Mononuclear cell (primary cell): ENCODE results near the gene SETD1B. TPM values are rescaled to one million over a fixed set of nuclear protein-coding genes. Genes with fewer than 3 reads are reported as not detected.
"Not testable (repeated sequence)": the region's sequence is repeated elsewhere in the genome, so short reads cannot be mapped to it uniquely, and the experiment has no call there.

Experiments
- H3K27me3 ChIP-seq: 2 replicates; pipeline ENCODE4 v1.6.0; 2011; ENCODE audit warnings: low read length, control low read depth; ENCODE audit not compliant: insufficient read depth
- H3K4me1 ChIP-seq: 2 replicates; pipeline ENCODE4 v1.5.1; 2011; ENCODE audit warnings: mild to moderate bottlenecking, low read length, control low read depth; ENCODE audit not compliant: insufficient read depth
- H3K4me3 ChIP-seq: 2 replicates; pipeline ENCODE4 v1.5.1; 2011; ENCODE audit warnings: mild to moderate bottlenecking, low read length, moderate library complexity
- H3K9me3 ChIP-seq: 2 replicates; pipeline ENCODE4 v1.5.1; 2011; ENCODE audit warnings: low read depth, mild to moderate bottlenecking, control low read depth, low read length
- total RNA-seq: library from RNA; depleted of rRNA; stranded (reverse); fragments of >200 nt; gene quantifications from one replicate; pipeline ENCODE4 v1.2.3, GENCODE V29; 2012

Gene SETD1B
- total RNA-seq, 1 donor: 28.4 TPM

DNA sequence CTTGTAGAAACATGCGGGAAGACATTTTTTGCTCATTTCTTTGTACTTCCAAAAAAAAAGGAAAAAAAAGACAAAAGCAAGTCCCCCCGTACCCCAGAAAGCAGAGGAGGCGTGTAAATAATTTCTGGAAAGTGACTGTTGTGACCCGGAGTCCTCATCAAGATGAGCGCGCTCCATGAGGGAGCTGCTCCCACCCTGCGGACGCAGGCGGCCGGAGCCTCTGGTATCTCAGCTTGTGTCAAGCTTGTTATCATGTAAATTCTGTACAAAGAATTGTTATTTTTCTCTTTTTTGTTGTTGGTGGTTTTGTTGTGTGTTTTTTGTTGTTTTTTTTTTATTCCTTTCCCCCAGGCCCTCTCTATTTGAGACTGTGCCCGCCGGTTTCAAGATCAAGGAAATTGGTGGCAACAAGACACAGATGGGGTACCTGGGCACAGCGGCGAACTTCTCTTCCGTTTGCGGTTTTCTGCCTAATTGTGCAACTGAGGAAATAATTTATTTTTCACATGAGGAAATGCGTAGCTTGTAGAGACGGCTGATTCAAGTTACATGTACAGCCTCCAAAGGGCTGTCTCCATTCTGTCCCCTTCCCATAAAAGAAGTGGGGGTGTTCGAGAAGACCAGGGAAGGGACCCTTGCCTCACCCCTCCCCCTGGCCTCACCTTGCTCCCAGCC is 27.9 kb downstream of the SETD1B start:
- Histone ChIP-seq H3K9me3 (no peaks in the 10 kb centered on the region), H3K4me3 (no peak overlapping the region), H3K27me3 (no peaks in the 10 kb centered on the region), H3K4me1 (peaks cover 19% of the 10 kb centered on the region)

DNA sequence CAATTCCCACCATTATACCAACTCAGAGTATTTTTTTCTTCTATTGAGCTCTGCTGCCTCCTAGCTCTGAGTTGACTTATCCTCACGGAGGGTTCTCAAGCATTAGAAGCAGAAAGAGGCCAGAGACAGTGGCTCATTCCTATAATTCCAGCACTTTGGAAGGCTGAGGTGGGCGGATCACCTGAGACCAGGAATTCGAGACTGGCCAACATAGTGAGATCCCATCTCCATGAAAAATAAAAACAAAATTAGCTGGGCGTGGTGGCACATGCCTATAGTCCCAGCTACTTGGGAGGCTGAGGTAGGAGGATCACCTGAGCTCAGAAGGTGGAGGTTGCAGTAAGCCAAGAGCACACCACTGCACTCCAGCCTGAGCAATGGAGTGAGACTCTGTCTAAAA is 33.9 kb downstream of the SETD1B start:
- Histone ChIP-seq H3K4me1 (peaks cover 29% of the 10 kb centered on the region), H3K9me3 (no peaks in the 10 kb centered on the region), H3K4me3 (no peak overlapping the region), H3K27me3 (no peaks in the 10 kb centered on the region)

DNA sequence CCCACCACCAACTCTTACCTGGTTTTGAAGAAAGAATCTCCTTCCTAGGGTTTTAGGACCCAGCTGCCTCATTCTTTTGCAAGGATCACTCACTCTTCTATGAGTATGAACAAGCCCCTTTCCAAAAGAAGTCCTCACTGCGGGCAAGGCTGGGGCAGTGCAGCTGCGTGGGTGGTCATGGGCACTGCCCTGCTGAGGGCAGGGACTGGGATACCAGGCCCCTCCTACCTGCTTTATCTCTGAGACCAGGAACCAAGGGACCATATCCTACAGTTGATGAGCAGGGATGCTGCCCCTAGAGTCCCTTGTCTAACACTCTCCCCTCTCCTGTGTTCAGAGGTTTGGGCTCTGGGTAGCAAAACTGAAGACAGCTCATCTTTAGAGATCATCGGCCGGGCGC is 34.3 kb downstream of the SETD1B start:
- Histone ChIP-seq H3K4me1 (peaks cover 29% of the 10 kb centered on the region), H3K9me3 (no peaks in the 10 kb centered on the region), H3K4me3 (no peak overlapping the region)

DNA sequence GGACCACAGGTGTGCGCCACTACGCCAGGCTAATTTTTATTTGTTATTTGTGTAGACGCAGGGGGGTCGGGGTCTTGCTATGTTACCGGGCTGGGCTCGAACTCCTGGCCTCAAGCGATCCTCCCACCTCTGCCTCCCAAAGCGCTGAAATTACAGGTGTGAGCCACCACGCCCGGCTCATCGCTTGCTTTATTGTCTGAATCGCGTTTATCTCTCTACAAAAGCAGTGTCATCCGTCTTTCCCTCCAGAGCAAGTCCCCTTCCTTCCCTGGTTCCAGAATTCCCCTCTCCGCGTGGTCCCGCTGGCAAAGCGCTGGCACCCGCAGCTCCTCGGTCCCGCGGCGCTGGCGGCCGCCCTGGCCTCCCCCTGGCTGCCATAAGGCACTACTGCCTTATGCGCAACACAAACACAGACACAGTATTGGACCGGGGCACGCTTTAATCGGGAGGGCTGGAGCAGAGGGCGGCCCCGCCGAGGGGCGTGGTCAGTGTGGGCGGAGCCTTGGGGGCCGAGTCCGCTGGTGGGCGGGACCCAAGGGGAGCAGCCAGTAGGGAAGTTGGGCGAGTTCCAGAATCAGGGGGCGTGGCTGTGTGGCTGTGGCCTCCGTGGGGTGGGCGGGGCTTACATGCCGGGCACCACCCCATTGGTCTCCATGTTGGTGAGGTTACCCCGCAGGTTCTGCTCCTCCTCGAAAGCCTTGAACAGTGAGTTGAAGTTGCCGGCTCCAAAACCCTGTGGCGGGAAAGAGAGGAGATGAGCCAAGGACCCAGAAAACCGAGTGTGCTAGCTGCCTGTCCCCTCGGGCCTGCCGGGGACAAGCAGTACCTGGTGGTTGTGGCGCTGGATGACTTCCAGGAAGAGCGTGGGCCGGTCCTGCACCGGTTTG is 35.5 kb downstream of the SETD1B start:
- Histone ChIP-seq H3K9me3 (no peaks in the 10 kb centered on the region), H3K27me3 (no peaks in the 10 kb centered on the region), H3K4me1 (peaks cover 29% of the 10 kb centered on the region), H3K4me3 (peak overlapping the region; percentile 87)

More for the DNA sequence above, 34.3 kb downstream of the SETD1B start:
- H3K27me3 ChIP-seq: no peaks in the 10 kb centered on the region

DNA sequence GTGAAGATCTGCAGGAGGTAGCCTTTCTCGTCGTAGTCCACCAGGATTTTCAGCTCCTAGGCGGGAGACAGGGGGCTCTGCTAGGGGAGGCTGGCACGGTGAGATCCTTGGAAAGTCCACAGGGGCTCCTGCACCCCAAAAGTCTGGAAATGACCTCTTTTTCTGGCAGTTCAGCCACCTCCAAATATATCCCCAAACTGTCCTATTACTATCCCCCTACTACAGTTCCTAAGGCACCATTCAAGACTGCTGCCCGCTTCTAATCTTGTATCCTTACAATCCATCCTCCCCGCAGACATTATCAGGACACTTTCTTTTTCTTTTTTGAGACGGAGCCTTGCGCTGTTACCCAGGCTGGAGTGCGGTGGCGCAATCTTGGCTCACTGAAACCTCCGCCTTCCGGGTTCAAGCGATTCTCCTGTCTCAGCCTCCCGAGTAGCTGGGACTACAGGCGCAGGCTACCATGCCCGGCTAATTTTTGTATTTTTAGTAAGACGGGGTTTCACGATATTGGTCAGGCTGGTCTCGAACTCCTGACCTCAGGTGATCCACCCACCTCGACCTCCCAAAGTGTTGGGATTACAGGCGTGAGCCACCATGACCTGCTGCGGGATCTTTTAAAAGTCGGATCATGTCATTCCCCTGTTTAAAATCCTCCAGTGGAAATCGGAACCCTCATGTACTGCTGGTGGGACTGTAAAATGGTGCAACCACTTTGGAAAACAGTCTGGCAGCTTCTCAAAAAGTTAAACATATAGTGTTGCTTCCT is 36.4 kb downstream of the SETD1B start:
- Histone ChIP-seq H3K27me3 (no peaks in the 10 kb centered on the region), H3K4me3 (peak overlapping the region; percentile 87), H3K4me1 (peaks cover 23% of the 10 kb centered on the region), H3K9me3 (no peaks in the 10 kb centered on the region)

DNA sequence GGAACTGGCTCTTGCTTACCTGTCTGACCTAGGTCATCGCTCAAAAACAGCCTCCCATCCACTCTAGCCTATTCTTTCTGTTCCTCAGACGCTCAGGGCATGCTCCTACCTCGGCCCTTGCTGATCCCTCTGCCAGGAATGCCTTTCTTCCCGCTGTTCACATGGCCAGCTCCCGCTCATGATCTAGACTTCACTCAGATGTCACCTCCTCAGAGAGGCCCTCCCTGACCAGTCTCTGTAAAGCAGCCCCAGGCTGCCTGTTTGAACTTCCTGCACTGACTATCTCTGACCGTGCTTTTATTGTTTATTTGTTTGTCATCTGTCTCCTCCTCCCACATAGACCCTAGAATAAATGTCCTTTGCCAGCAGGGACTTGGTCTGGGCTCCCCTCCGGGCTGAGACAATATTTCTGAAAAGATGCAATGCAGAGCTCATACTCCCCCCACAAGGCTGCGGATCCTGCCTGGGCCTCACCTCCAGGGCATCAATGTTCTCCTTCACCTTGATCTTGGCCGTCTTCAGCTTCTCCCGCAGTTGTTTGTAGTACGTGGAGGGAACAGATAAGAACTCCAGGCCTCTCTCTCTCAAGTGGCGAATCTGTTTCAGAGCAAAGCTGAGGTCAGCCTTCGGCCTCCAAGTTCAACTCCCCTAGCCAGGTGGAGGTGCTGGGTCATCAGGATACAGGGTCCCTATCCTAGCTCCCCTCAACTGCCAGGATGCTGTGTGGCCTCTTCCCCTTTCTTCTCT is 39.6 kb downstream of the SETD1B start:
- no peaks in the 10 kb centered on the region for H3K27me3 ChIP-seq
- H3K9me3 ChIP-seq: no peaks in the 10 kb centered on the region
- peaks cover 15% of the 10 kb centered on the region for H3K4me1 ChIP-seq
- H3K4me3 ChIP-seq: no peak overlapping the region

DNA sequence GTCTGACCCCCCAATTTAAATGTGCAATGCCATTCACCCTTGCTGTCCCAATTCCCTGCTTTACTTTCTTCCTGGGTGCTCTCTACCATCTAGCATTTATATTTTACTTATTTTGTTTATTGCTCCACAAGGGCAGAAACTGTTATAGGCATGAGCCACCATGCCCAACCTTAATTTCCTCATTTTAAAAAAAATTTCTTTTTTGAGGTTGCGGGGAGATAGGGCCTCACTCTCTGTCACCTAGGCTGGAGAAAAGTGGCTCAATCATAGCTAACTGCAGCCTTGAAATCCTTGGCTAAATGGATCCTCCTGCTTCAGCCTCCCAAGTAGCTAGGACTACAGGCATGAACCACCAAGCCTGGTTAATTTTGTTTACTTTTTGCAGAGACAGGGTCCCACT is 41.9 kb downstream of the SETD1B start:
- Histone ChIP-seq H3K27me3 (no peaks in the 10 kb centered on the region), H3K4me3 (no peak overlapping the region), H3K9me3 (no peaks in the 10 kb centered on the region), H3K4me1 (peaks cover 3% of the 10 kb centered on the region)

DNA sequence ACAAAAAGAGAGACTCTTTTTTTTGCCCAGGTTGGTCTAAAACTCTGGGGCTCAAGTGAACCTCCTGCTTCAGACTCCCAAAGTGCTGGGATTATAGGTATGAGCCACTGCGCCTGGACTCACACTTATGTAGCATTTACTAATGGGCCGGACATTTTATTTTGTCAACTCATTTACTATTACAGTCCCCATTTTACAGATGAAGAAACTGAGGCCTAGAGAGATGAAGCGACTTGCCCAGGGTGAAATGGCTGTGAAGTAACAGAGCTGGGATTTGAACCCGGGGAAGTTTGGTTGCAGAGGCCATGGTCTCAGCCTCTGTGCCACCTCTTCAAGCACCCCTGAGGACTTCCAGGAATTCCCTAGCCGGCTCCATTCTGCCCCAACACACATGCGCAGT is 45.4 kb downstream of the SETD1B start:
- H3K4me1 ChIP-seq: peaks cover 3% of the 10 kb centered on the region
- H3K27me3 ChIP-seq: no peaks in the 10 kb centered on the region
- no peak overlapping the region for H3K4me3 ChIP-seq
- H3K9me3 ChIP-seq: no peaks in the 10 kb centered on the region

DNA sequence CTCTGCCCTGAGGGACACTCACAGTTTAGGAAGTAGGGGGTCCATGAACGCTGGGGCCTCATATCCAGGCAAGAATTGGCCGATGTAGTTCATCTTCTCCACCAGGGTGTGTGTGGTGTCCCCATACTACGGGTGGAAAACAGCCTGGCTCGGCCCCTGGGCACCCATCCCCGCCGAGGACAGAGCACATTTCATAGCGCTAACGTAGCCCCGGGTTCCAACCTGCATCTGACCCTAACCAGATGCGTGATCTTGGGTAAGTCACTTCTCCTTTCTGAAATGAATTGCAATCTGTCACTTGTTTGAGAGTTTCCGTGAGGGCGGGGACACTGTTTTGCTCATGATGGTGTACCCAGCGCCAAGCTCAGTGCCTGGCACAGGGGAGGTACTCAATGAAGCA is 45.9 kb downstream of the SETD1B start:
- no peaks in the 10 kb centered on the region for H3K9me3 ChIP-seq
- H3K4me3 ChIP-seq: no peak overlapping the region
- peaks cover 3% of the 10 kb centered on the region for H3K4me1 ChIP-seq
- H3K27me3 ChIP-seq: no peaks in the 10 kb centered on the region

DNA sequence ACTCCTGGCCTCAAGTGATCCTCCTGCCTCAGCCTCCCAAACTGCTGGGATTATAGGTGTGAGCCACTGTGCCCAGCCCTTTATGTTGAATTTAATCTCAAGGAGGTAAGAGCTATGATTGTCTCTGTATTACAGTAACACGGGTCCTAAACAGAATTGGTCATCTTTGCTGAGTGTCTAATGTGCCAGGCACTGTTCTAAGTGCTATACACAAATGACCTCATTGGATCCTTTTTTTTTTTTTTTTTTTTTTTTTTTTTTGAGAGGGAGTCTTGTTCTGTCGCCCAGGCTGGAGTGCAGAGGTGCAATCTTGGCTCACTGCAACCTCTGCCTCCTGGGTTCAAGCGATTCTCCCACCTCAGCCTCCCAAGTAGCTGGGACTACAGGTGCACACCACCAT is 48.6 kb downstream of the SETD1B start:
- not testable (repeated sequence) for H3K4me1 ChIP-seq

DNA sequence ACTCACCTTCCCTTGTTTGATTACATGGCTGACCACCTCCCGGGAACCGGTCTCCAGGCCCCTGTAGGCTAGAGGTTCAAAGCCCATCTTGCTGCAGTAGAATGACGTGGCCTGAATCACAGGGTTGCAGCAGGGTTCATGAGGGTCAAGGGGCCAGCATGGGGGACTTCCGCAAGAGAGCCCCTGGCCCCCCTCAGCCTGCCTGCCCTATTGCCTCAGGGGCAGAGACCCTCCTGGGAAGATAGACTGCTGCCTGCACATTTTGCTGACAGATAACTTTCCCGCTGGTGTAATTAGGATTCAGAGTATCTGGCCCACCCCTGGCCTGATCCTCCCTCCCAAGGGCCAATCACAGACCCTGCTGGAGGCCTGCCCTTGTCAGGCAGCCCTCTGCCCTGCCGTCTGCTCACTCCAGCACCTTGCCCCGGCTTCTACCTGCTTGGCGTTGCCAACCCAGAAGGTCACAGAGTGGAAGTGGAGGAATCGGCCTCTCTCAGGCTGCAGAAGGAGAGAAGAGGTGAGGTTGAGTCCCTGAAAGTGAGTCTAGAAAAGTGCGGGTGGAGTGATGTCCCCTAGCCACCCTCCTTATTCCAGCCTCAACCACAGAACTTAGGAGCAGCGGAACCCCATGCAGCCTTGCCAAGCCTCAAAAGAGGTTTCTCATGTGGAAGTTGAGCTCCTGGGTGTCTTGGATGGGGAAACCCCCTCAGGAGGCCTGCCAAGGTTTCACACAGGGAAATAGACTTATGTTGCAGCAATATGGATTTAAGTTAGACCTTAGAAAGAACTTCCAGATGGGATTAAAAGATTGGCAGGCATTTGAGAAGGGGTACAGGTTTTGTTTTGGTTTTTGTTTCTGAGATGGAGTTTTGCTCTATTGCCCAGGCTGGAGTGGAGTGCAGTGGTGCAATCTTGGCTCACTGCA is 53.8 kb downstream of the SETD1B start:
- Histone ChIP-seq H3K4me3 (no peak overlapping the region), H3K4me1 (peaks cover 4% of the 10 kb centered on the region), H3K9me3 (no peaks in the 10 kb centered on the region), H3K27me3 (no peaks in the 10 kb centered on the region)

More for the DNA sequence above, 48.6 kb downstream of the SETD1B start:
- H3K27me3 ChIP-seq, H3K4me3 ChIP-seq, H3K9me3 ChIP-seq: not testable (repeated sequence)

DNA sequence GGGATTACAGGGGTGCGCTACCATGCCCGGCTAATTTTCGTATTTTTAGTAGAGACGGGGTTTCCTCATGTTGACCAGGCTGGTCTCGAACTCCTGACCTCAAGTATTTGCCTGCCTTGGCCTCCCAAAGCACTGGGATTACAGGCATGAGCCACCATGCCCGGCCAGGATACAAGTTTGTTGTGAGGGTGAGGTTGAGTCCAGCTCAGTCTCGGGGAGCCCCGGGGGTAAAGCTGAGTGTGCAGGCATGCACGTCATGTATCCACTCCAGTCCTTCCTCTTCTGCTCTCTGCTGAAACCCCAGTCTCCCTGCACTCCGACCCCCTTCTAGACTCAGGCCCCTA is 54.5 kb downstream of the SETD1B start:
- Histone ChIP-seq H3K9me3 (no peaks in the 10 kb centered on the region), H3K27me3 (no peaks in the 10 kb centered on the region), H3K4me1 (peaks cover 4% of the 10 kb centered on the region), H3K4me3 (no peak overlapping the region)

DNA sequence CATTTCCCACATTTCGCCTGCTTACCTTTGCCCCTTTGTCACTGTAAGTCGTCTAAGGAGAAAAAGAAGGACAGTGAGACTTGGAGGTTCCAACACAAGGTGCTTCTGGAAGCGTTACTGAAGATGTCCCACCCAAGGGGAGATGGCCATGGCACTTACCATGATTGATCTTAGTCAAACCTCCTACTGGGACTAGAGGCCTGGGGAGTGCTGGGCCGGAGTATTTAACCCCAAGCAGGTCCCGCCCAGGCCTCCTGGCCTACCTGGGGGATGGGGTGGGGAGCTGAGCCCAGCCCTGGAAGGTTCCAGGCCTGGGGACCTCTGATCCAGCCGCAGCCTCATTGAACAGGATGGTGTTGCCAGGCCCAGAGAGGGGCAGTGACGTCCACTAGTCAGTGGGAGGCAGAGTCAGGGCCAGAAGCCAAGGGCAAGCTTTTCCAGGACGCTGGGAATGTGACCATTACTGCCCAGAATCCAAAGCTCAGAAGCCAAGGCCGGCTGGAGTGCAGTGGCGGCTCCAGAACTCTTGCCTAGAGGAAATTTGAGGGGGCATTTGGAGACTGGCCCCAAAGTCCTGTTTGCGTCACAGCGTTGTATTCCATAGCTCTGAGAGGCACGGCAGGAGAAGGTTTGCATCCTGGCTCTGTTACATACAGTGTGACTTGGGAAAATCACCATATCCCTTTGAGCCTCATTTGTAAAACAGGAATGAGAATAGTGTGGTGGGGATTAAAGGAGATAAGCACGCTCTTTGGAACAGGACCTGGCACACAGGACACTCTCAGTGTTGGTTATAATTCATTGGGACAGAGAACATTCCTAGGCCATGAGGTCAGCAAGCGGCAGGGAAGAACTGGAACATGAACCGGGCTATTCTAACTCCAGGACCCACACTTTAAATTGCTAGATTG is 55.1 kb downstream of the SETD1B start, which contains the start of gene HPD:
HPD (minus strand) TSS at position 198 of the 911 bp plus-strand sequence; CDS start at position 162, 36 bp downstream.
- Histone ChIP-seq H3K4me1 (peaks cover 4% of the 10 kb centered on the region), H3K27me3 (no peaks in the 10 kb centered on the region), H3K9me3 (no peaks in the 10 kb centered on the region), H3K4me3 (no peak within 1 kb of the TSS)
